ENCODE measurements around the gene SWSAP1.

DNA sequence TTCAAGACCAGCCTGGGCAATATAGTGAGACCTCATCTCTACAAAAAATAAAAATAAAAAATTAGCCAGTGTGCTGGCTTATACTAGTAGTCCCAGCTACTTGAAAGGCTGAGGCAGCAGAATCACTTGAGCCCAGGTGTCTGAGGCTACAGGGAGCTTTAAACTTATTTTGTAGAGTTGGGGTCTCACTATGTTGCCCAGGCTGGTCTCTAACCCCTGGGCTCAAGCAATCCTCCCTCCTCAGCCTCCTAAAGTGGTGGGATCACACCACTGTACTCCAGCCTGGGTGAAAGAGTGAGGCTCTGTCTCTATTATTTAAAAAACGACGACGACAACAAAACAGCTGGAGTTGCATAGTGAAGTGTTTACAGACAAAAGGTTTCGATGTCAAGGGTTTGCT, 43.0 kb upstream of the SWSAP1 start:
- TF ChIP-seq POLR2A (IDR thresholded peaks at IDR 0.05; ENCODE audit: low read depth) (no peak), EP300 (IDR thresholded peaks at IDR 0.05) (no peak), CTCF (IDR thresholded peaks at IDR 0.05) (no peak)

Data from esophagus muscularis mucosa (tissue), 4 donors.